H1 (cell line): Measurements from ENCODE around the gene NFIA. TPM values are rescaled to one million over a fixed set of nuclear protein-coding genes. Genes with fewer than 3 reads are reported as not detected.

ENCODE experiments used
- CTCF ChIA-PET: fragments of 300-600 bp; sonication (Branson Sonifier 250); formaldehyde crosslinking; loops from one replicate; lab custom pipeline; 2021; ENCODE audit not compliant: partially characterized antibody; lab: Charles Lee
- POLR2A ChIA-PET: fragments of 300-600 bp; sonication (Branson Sonifier 250); formaldehyde crosslinking; loops from one replicate; lab custom pipeline; 2021; ENCODE audit warnings: inconsistent platforms; ENCODE audit not compliant: partially characterized antibody; lab: Charles Lee
- DNase-seq, 2 experiments: peaks; one replicate each; pipeline versions ENCODE4 v3.0.0 to v3.0.0-alpha.2; 2010 to 2022; ENCODE audit warnings: low spot score in 2 of 2, low read depth in 1 of 2, mixed read lengths in 1 of 2
- FAIRE-seq: peaks from 2 replicates; lab custom pipeline; 2011; peaks lifted over from hg19 to GRCh38; lab: Jason Lieb, UNC
- H2AFZ ChIP-seq: 2 replicates; pipeline ENCODE4 v1.8.1; 2012; ENCODE audit warnings: low read length, inconsistent platforms
- H2AK5ac ChIP-seq: 2 replicates; pipeline ENCODE4 v1.6.1; 2013; ENCODE audit warnings: low read depth, low read length
- H2BK120ac ChIP-seq: replicated peaks from 2 replicates; pipeline ENCODE3; 2013; ENCODE audit warnings: low read depth, low read length, inconsistent platforms
- H2BK12ac ChIP-seq: 2 replicates; pipeline ENCODE4 v1.6.1; 2013; ENCODE audit warnings: low read depth, low read length
- H2BK15ac ChIP-seq: 2 replicates; pipeline ENCODE4 v1.6.1; 2013; ENCODE audit warnings: low read length
- H2BK20ac ChIP-seq: 2 replicates; pipeline ENCODE4 v1.6.1; 2013; ENCODE audit warnings: low read length
- H2BK5ac ChIP-seq: 2 replicates; pipeline ENCODE4 v1.6.1; 2013; ENCODE audit warnings: low read depth, low read length
- H3K14ac ChIP-seq: 2 replicates; pipeline ENCODE4 v1.6.1; 2013; ENCODE audit warnings: inconsistent platforms; ENCODE audit not compliant: insufficient read length
- H3K18ac ChIP-seq: 2 replicates; pipeline ENCODE4 v1.6.1; 2013; ENCODE audit warnings: low read length; ENCODE audit errors: extremely low read depth
- H3K23ac ChIP-seq: 2 replicates; pipeline ENCODE4 v1.6.1; 2013; ENCODE audit warnings: inconsistent platforms; ENCODE audit not compliant: insufficient read length
- H3K23me2 ChIP-seq: 2 replicates; pipeline ENCODE4 v1.6.1; 2013; ENCODE audit warnings: low read depth, low read length
- H3K27ac ChIP-seq: 2 replicates; pipeline ENCODE4 v1.6.1; 2011; ENCODE audit warnings: low read depth, low read length, inconsistent platforms
- H3K27me3 ChIP-seq, 4 experiments: replicated peaks in 1 of 4; 1 replicate in 1 of 4; 2 replicates in 3 of 4; pipeline versions ENCODE4 v1.6.1 to v1.8.1; 2011 to 2013; ENCODE audit warnings: low read length in 3 of 4, mild to moderate bottlenecking in 3 of 4, inconsistent platforms in 2 of 4, mixed read lengths in 2 of 4, moderate library complexity in 1 of 4; ENCODE audit not compliant: control insufficient read depth in 3 of 4, insufficient read depth in 3 of 4; ENCODE audit errors: extremely low read depth in 1 of 4
- H3K36me3 ChIP-seq, 4 experiments: 2 replicates each; pipeline versions ENCODE4 v1.6.1 to v1.8.1; 2011 to 2013; ENCODE audit warnings: mild to moderate bottlenecking in 4 of 4, low read length in 3 of 4, moderate library complexity in 2 of 4, control low read depth in 1 of 4, inconsistent platforms in 1 of 4; ENCODE audit not compliant: insufficient read depth in 4 of 4, control insufficient read depth in 2 of 4
- H3K4ac ChIP-seq: replicated peaks from 2 replicates; pipeline ENCODE3; 2013; ENCODE audit warnings: low read length, low read depth, mixed read lengths, inconsistent platforms; ENCODE audit not compliant: insufficient read length
- H3K4me1 ChIP-seq, 4 experiments: replicated peaks in 1 of 4; 1 replicate in 1 of 4; 2 replicates in 3 of 4; pipeline versions ENCODE4 v1.6.1 to v1.8.1; 2011 to 2013; ENCODE audit warnings: low read length in 3 of 4, inconsistent platforms in 2 of 4, mixed read lengths in 1 of 4; ENCODE audit not compliant: insufficient read depth in 4 of 4, control insufficient read depth in 3 of 4
- H3K4me2 ChIP-seq, 2 experiments: 2 replicates each; pipeline versions ENCODE4 v1.6.1 to v1.8.1; 2011 to 2013; ENCODE audit warnings: low read depth in 2 of 2, low read length in 2 of 2, control low read depth in 1 of 2, inconsistent platforms in 1 of 2, mild to moderate bottlenecking in 1 of 2; ENCODE audit not compliant: insufficient read depth in 1 of 2
- H3K4me3 ChIP-seq, 4 experiments: fragments of 200-600, 300-600 bp in 1 of 4; sonication (generic), shearing (Covaris generic), sonication (Bioruptor Twin) in 1 of 4; 2 replicates each; pipeline versions ENCODE4 v1.5.1 to v1.8.1; 2011 to 2016; ENCODE audit warnings: low read length in 4 of 4, low read depth in 3 of 4, control low read depth in 2 of 4, inconsistent platforms in 2 of 4, mild to moderate bottlenecking in 2 of 4, mixed read lengths in 1 of 4, moderate library complexity in 1 of 4; ENCODE audit not compliant: insufficient read depth in 2 of 4; ENCODE audit errors: extremely low read depth in 1 of 4
- H3K56ac ChIP-seq: replicated peaks from 2 replicates; pipeline ENCODE3; 2013; ENCODE audit warnings: low read depth, mild to moderate bottlenecking, mixed read lengths, low read length, inconsistent platforms; ENCODE audit not compliant: insufficient read length
- H3K79me1 ChIP-seq: 2 replicates; pipeline ENCODE4 v1.6.1; 2013; ENCODE audit warnings: low read depth, low read length, control low read depth
- H3K79me2 ChIP-seq, 2 experiments: 2 replicates each; pipeline versions ENCODE4 v1.6.1 to v1.8.1; 2012 to 2013; ENCODE audit warnings: low read length in 2 of 2, mild to moderate bottlenecking in 2 of 2, inconsistent platforms in 1 of 2; ENCODE audit not compliant: insufficient read depth in 2 of 2, control insufficient read depth in 1 of 2
- H3K9ac ChIP-seq, 4 experiments: replicated peaks in 1 of 4; 1 replicate in 1 of 4; 2 replicates in 3 of 4; pipeline versions ENCODE4 v1.6.1 to v1.8.1; 2011 to 2013; ENCODE audit warnings: low read depth in 3 of 4, low read length in 3 of 4, control low read depth in 2 of 4, mild to moderate bottlenecking in 2 of 4, moderate library complexity in 2 of 4, inconsistent platforms in 1 of 4; ENCODE audit errors: extremely low read depth in 1 of 4
- H3K9me3 ChIP-seq, 2 experiments: 2 replicates each; pipeline versions ENCODE4 v1.6.1 to v1.8.1; 2012 to 2013; ENCODE audit warnings: mild to moderate bottlenecking in 2 of 2, moderate library complexity in 2 of 2, control low read depth in 1 of 2, inconsistent platforms in 1 of 2, low read depth in 1 of 2, low read length in 1 of 2, mixed read lengths in 1 of 2; ENCODE audit not compliant: insufficient read depth in 2 of 2
- H4K20me1 ChIP-seq, 2 experiments: replicated peaks in 1 of 2; 2 replicates each; pipeline versions ENCODE3 to v1.8.1; 2011 to 2013; ENCODE audit warnings: inconsistent platforms in 2 of 2, low read length in 2 of 2, mild to moderate bottlenecking in 1 of 2; ENCODE audit not compliant: insufficient read depth in 2 of 2, control insufficient read depth in 1 of 2
- H4K5ac ChIP-seq: 2 replicates; pipeline ENCODE4 v1.6.1; 2013; ENCODE audit warnings: low read length, low read depth, mixed read lengths, inconsistent platforms; ENCODE audit not compliant: insufficient read length
- H4K8ac ChIP-seq: 2 replicates; pipeline ENCODE4 v1.8.0; 2013; ENCODE audit warnings: mild to moderate bottlenecking, moderate library complexity, low read length, inconsistent platforms; ENCODE audit not compliant: insufficient read depth; ENCODE audit errors: extremely low read depth
- H4K91ac ChIP-seq: replicated peaks from 2 replicates; pipeline ENCODE3; 2013; ENCODE audit warnings: low read length, mixed read lengths, inconsistent platforms; ENCODE audit not compliant: insufficient read length
- CEBPB ChIP-seq: IDR thresholded peaks from 2 replicates; pipeline ENCODE4 v1.6.1; 2012; ENCODE audit warnings: low read depth, low read length
- EZH2 ChIP-seq: fragments of 200-600 bp; sonication (generic); IDR thresholded peaks from 2 replicates; pipeline ENCODE4 v1.7.1; 2012; ENCODE audit warnings: low read depth, mild to moderate bottlenecking, moderate library complexity, low read length, inconsistent platforms; ENCODE audit not compliant: severe bottlenecking
- WGBS, 2 experiments: shearing (Covaris generic) in 1 of 2; methylation state at CpG; one replicate each; pipeline versions ENCODE4 v1.1.6 to v1.1.7; 2013 to 2015; ENCODE audit warnings: low lambda C conversion rate in 2 of 2, mixed read lengths in 2 of 2, inconsistent platforms in 1 of 2, low coverage in 1 of 2, missing lambda C conversion rate in 1 of 2; ENCODE audit not compliant: insufficient replicate concordance in 2 of 2, insufficient coverage in 1 of 2, insufficient read length in 1 of 2; ENCODE audit errors: extremely low coverage in 1 of 2, missing lambda C conversion rate in 1 of 2; 5-methylcytosine and 5-hydroxymethylcytosine counted together
- polyA plus RNA-seq, 7 experiments: library from polyadenylated mRNA; depleted of rRNA in 3 of 7; stranded (reverse) in 5 of 7; unstranded in 2 of 7; fragments of >200 nt in 5 of 7; fragments of 200-250 nt in 2 of 7; gene quantifications; 1 replicate in 5 of 7; 2 replicates in 1 of 7; 4 replicates in 1 of 7; pipeline versions ENCODE4 v1.2.1 to v1.2.3, GENCODE V29; 2011 to 2013; ENCODE audit warnings: missing spikeins in 2 of 7, mixed read lengths in 2 of 7
- total RNA-seq: library from RNA; stranded (reverse); fragmentation: NEBNext Ultra II Directional; extraction: Animal tissue kit (Norgen Biotek cat#: 25700); gene quantifications from 2 replicates; pipeline ENCODE4 v1.2.1, GENCODE V29; 2021

NFIA gene
- total and polyA plus RNA-seq, 2 of the 8 experiments (the other 6 are each of a cell fraction or from before 2014, with no cell fraction given): 1.8 to 2.3 TPM

DNA sequence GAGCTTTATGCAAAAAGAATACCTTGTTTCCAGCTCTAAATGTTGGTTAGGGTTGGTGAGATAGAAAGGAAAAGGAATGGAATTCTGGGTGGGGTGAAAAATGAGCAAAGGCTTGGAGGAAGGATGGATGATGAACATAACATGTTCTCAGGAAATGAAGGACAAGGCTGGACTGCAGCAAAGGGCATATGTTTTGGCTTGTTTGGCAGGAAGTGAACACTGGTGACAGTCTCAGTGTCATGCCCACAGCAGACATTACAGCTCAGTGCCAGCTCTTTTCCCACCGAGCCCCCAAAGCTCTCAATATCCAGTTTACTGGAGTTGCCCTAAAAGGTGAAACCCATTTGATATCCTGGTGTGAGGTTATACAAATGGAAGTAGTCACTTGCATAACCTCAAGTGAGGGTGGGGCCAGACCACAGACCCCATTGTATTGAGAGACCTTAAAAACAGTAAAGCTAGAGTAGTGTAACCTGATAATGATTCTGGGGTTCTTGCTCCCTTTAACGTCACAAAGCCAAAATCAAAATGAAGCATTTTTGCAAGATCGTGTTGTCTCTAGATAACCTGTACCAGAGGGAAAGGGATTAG, 270.6 kb downstream of the NFIA start:
- Histone ChIP-seq H3K79me2 (no peaks in the 10 kb centered on the region), H3K4me2 (peak overlapping the region; percentile 45 to 48; a peak in 3 of 4 replicates), H3K27me3 (no peaks in the 10 kb centered on the region), H3K18ac (no peak overlapping the region), H2BK20ac (peak overlapping the region; percentile 24; the same call in 1 of the 2 replicates), H3K9ac (no peak overlapping the region), H4K5ac (no peak overlapping the region), H3K4me3 (no peak overlapping the region), H3K23me2 (no peaks in the 10 kb centered on the region), H3K4me1 (peaks cover 3 to 8% (median 4%) of the 10 kb centered on the region in 4 experiments; a peak in 6 of 7 replicates), H2AFZ (no peak overlapping the region), H3K9me3 (no peaks in the 10 kb centered on the region), H3K56ac (no peak overlapping the region), H2AK5ac (0 out of 2 replicates have a peak overlapping the region, but pooled peaks have one; percentile 17), H4K91ac (no peak overlapping the region), H3K23ac (no peak overlapping the region), H4K20me1 (no peaks in the 10 kb centered on the region), H2BK120ac (no peak overlapping the region), H4K8ac (no peak overlapping the region), H3K4ac (no peak overlapping the region), H2BK15ac (no peak overlapping the region), H2BK12ac (peak overlapping the region; percentile 77; the same call in 1 of the 2 replicates), H3K27ac (no peak overlapping the region), H3K14ac (no peak overlapping the region), H3K79me1 (no peaks in the 10 kb centered on the region), H2BK5ac (no peak overlapping the region), H3K36me3 (no peaks in the 10 kb centered on the region)
- FAIRE-seq (peak; percentile 87), DNase-seq (no peak)
- CTCF ChIA-PET: interaction anchor here (0.9 to 1.2 kb wide), 3 partner anchors 39 to 303 kb away, joined by 3 read pairs; no protein-coding TSS in a partner anchor
- WGBS, 2 experiments: 25% methylated on average over 3 of the region's 3 CpGs; no CpG with 5 or more reads in 1 of the 2 experiments
- POLR2A ChIA-PET: no interaction called here
- TF ChIP-seq CEBPB: peak; percentile 61; the same call in 1 of the 2 replicates
- TF ChIP-seq EZH2: no peak
- TF ChIP-seq, all 59 proteins: peak for 1
